DND-41 (cell line): ENCODE measurements around the gene NAV1.
"Not testable (repeated sequence)": the region's sequence is repeated elsewhere in the genome, so short reads cannot be mapped to it uniquely, and the experiment has no call there.

ENCODE experiments used
- ATAC-seq: fragments of 200-7000 bp; cut with Tn5 transposase; 3 replicates; pipeline ENCODE4 v1.9.1; 2021; ENCODE audit warnings: low read depth; ENCODE audit not compliant: insufficient read depth
- DNase-seq: peaks from one replicate; pipeline ENCODE4 v3.0.0-alpha.2; 2020
- H2AFZ ChIP-seq: 2 replicates; pipeline ENCODE4 v1.6.0; 2012; ENCODE audit warnings: low read depth, low read length
- H3K27ac ChIP-seq: 2 replicates; pipeline ENCODE4 v1.5.1; 2012; ENCODE audit warnings: low read length, inconsistent platforms
- H3K27me3 ChIP-seq: fragments of 200-600 bp; sonication (generic); 2 replicates; pipeline ENCODE4 v1.6.0; 2012; ENCODE audit warnings: low read length, mild to moderate bottlenecking, inconsistent platforms; ENCODE audit not compliant: insufficient read depth, poor library complexity
- H3K36me3 ChIP-seq: 2 replicates; pipeline ENCODE4 v1.5.1; 2012; ENCODE audit warnings: low read length, inconsistent platforms; ENCODE audit not compliant: insufficient read depth
- H3K4me1 ChIP-seq: 2 replicates; pipeline ENCODE4 v1.5.1; 2012; ENCODE audit warnings: mild to moderate bottlenecking, low read length; ENCODE audit not compliant: insufficient read depth
- H3K4me2 ChIP-seq: 2 replicates; pipeline ENCODE4 v1.6.0; 2012; ENCODE audit warnings: mild to moderate bottlenecking, moderate library complexity, low read length, inconsistent platforms; ENCODE audit not compliant: insufficient read depth
- H3K4me3 ChIP-seq, 2 experiments: fragments of 200-600 bp in 1 of 2; shearing (Covaris generic) in 1 of 2; 2 replicates each; pipeline ENCODE4 v1.5.1; 2012 to 2016; ENCODE audit warnings: inconsistent platforms in 2 of 2, low read length in 2 of 2, mild to moderate bottlenecking in 2 of 2, low read depth in 1 of 2, moderate library complexity in 1 of 2
- H3K79me2 ChIP-seq: 2 replicates; pipeline ENCODE4 v1.6.0; 2012; ENCODE audit warnings: low read length, inconsistent platforms; ENCODE audit not compliant: insufficient read depth
- H3K9ac ChIP-seq: 2 replicates; pipeline ENCODE4 v1.6.0; 2012; ENCODE audit warnings: low read depth, mild to moderate bottlenecking, inconsistent platforms, low read length, moderate library complexity
- H3K9me3 ChIP-seq: 2 replicates; pipeline ENCODE4 v1.5.1; 2012; ENCODE audit warnings: low read length, moderate library complexity, mild to moderate bottlenecking, inconsistent platforms; ENCODE audit not compliant: insufficient read depth, severe bottlenecking
- H4K20me1 ChIP-seq: 2 replicates; pipeline ENCODE4 v1.6.0; 2012; ENCODE audit warnings: low read length; ENCODE audit not compliant: insufficient read depth
- EZH2 ChIP-seq: IDR thresholded peaks from 3 replicates; pipeline ENCODE4 v1.6.1; 2012; ENCODE audit warnings: borderline replicate concordance, low read depth, mild to moderate bottlenecking, moderate library complexity, low read length, inconsistent platforms; ENCODE audit not compliant: severe bottlenecking
- TF ChIP-seq, protein P1 (sequence below): IDR thresholded peaks from 2 replicates; pipeline ENCODE4 v1.5.1; 2012; ENCODE audit warnings: borderline replicate concordance, low read length, moderate library complexity, mild to moderate bottlenecking; ENCODE audit not compliant: poor library complexity, severe bottlenecking; ENCODE audit errors: extremely low read depth

NAV1 gene

DNA sequence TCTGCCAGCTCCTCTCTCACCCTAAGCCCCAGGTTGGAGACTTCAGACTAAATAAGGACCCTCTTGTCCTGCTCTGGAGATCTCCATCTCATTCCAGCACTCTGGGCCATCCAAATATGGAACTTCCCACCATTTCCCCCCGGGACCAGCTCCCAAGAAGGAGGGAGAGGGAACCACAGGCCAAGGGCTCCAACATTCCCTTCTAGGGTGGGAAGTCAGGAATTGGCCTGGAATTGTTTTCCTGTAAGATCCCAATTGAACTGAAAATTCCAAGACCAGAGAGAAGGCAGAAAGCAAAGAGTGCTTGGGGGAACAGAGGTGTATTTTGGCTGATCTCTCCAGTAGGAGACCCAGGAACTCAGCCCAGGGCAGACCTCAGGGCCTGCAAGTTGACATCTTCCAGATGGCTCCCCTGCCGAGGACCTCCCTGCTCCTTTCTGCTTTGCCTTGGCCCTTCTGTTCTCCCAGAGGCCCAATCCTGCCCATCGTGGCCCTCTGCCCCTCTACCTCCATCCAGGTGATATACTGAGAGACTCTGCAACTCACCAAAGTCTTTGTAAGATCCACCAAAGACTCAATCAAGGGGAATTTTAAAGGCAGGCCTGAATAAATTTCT is 46.9 kb upstream of the NAV1 start:
- no peak overlapping the region for H2AFZ ChIP-seq
- peaks cover 9% of the 10 kb centered on the region; the same call in 1 of the 2 replicates for H4K20me1 ChIP-seq
- H3K27me3 ChIP-seq, result no peaks in the 10 kb centered on the region
- H3K9me3 ChIP-seq, result no peaks in the 10 kb centered on the region
- H3K4me3 ChIP-seq, result no peak overlapping the region
- no peaks in the 10 kb centered on the region for H3K4me1 ChIP-seq
- H3K4me2 ChIP-seq, result no peak overlapping the region
- no peak overlapping the region for H3K27ac ChIP-seq
- H3K9ac ChIP-seq, result no peak overlapping the region
- DNase-seq (no peak), ATAC-seq (no peak)
- no peaks in the 10 kb centered on the region for H3K79me2 ChIP-seq
- H3K36me3 ChIP-seq, result peaks cover 71% of the 10 kb centered on the region
- TF ChIP-seq, protein P1, sequence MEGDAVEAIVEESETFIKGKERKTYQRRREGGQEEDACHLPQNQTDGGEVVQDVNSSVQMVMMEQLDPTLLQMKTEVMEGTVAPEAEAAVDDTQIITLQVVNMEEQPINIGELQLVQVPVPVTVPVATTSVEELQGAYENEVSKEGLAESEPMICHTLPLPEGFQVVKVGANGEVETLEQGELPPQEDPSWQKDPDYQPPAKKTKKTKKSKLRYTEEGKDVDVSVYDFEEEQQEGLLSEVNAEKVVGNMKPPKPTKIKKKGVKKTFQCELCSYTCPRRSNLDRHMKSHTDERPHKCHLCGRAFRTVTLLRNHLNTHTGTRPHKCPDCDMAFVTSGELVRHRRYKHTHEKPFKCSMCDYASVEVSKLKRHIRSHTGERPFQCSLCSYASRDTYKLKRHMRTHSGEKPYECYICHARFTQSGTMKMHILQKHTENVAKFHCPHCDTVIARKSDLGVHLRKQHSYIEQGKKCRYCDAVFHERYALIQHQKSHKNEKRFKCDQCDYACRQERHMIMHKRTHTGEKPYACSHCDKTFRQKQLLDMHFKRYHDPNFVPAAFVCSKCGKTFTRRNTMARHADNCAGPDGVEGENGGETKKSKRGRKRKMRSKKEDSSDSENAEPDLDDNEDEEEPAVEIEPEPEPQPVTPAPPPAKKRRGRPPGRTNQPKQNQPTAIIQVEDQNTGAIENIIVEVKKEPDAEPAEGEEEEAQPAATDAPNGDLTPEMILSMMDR, result no peak
- TF ChIP-seq EZH2, result no peak

DNA sequence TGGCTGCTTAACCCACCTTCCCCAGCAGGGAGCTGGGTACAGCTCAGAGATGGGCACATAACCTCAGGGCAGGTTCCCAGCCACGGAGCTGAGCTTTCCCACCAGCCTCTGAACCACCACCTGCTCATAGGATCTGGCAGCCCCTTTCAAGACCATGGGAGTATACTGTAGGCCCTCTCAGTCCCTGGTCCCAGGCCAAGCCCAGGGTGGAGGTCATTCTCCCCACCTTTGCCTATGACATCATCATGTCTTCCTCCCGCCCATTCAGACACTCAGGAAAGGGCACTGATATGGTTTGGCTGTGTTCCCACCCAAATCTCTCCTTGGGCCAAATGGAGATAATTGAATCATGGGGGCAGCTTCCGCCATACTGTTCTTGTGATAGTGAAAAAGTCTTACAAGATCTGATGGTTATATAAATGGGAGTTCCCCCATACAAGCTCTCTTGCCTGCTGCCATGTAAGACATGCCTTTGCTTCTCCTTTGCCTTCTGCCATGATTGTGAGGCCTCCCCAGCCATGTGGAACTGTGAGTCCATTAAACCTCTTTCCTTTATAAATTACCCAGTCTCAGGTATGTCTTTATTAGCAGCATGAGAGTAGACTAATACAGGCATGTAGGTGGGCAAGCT is 45.8 kb upstream of the NAV1 start:
- peaks cover 60% of the 10 kb centered on the region for H3K36me3 ChIP-seq
- not testable (repeated sequence) for H3K27me3 ChIP-seq

DNA sequence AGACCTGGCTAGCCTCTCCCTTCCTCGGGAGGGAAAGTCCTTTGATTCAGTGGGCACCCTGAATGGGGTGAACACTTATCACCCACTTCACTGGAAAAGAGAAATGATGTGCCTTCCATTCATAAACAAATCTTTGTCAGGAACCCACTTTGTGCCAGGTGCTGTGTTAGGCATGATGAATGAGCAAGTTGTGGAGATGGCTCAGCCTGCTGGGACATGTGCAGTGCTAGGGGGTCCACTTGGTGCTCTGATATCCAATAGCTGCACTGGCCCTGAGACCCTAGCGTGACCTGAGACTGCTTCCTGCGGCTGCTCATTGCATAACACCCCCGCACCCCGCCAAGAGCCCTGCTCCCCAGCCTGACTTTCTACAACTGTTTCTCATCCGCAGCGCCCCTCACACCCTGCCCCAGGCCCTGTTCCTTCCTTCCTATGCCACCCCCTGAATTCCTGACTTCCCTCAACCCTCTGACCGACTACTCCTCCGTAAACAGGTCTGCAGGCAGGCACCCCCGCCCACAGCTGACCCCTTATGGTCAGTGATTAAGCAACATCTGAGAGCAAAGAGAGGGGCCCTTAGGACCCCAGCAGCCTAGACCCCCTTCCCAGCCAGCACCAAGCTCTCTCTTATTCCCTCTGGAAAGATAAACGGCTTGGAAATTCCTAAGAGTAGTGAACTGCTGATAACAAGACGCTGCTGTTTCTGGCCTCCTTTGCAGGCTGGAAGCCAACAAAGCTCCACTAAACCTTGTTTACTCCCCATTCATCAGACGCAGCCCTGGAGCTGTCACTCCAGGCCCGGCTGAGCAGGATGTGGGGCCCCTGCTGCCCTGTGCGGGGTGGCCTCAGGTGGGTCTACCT is 44.9 kb upstream of the NAV1 start:
- Histone ChIP-seq H3K9me3 (no peaks in the 10 kb centered on the region), H3K36me3 (peaks cover 52% of the 10 kb centered on the region), H3K4me3 (no peak overlapping the region), H4K20me1 (peaks cover 20% of the 10 kb centered on the region; the same call in 1 of the 2 replicates), H3K27ac (no peak overlapping the region), H3K9ac (no peak overlapping the region), H3K27me3 (no peaks in the 10 kb centered on the region), H2AFZ (no peak overlapping the region), H3K79me2 (peaks cover 11% of the 10 kb centered on the region; the same call in 1 of the 2 replicates), H3K4me2 (no peak overlapping the region), H3K4me1 (no peaks in the 10 kb centered on the region)
- TF ChIP-seq, protein P1, result no peak
- no peak for TF ChIP-seq EZH2
- DNase-seq, result no peak
- no peak for ATAC-seq

More for the DNA sequence above, 45.8 kb upstream of the NAV1 start:
- not testable (repeated sequence) for H3K4me3 ChIP-seq, ATAC-seq, H3K9ac ChIP-seq, H3K4me1 ChIP-seq, H2AFZ ChIP-seq, H3K27ac ChIP-seq, H3K4me2 ChIP-seq, DNase-seq, H3K79me2 ChIP-seq, H3K9me3 ChIP-seq
- peaks cover 12% of the 10 kb centered on the region; the same call in 1 of the 2 replicates for H4K20me1 ChIP-seq
